K562 (cell line): ENCODE results near the gene HDAC1. TPM values are rescaled to one million over a fixed set of nuclear protein-coding genes. Genes with fewer than 3 reads are reported as not detected.
A peak's percentile ranks its signal among the peaks of the same experiment; 100 is the strongest.

ENCODE experiments used
- ATF6 ChIP-seq: sonication (generic); formaldehyde crosslinking; IDR thresholded peaks from 2 replicates; pipeline ENCODE4 v1.4.0; 2020; ENCODE audit warnings: mild to moderate bottlenecking, missing genetic modification reagents
- BRF2 ChIP-seq: IDR thresholded peaks from 3 replicates; pipeline ENCODE4 v1.6.1; 2011; ENCODE audit warnings: borderline replicate concordance, mild to moderate bottlenecking; ENCODE audit not compliant: insufficient read length, insufficient read depth
- COPS2 ChIP-seq: fragments of 450-650 bp; conservative IDR thresholded peaks from 2 replicates; pipeline ENCODE4 v1.6.1; 2016; ENCODE audit warnings: mild to moderate bottlenecking, moderate library complexity
- E2F3 ChIP-seq: fragments of 250-450 bp; sonication (Bioruptor Pico); IDR thresholded peaks from 2 replicates; pipeline ENCODE4 v1.4.0; 2020; ENCODE audit warnings: mild to moderate bottlenecking
- ETV5 ChIP-seq: sonication (generic); formaldehyde crosslinking; IDR thresholded peaks from 2 replicates; pipeline ENCODE4 v1.4.0; 2020; ENCODE audit warnings: low read depth, mild to moderate bottlenecking, missing genetic modification reagents
- FOXJ3 ChIP-seq: sonication (generic); formaldehyde crosslinking; IDR thresholded peaks from 2 replicates; pipeline ENCODE4 v1.4.0; 2020; ENCODE audit warnings: mild to moderate bottlenecking, missing genetic modification reagents
- FOXM1 ChIP-seq, 2 experiments: fragments of 450-650 bp in 1 of 2; sonication (generic) in 1 of 2; formaldehyde crosslinking in 1 of 2; IDR thresholded peaks; 2 replicates each; pipeline versions ENCODE4 v1.6.1 to v1.9.0; 2017 to 2022; ENCODE audit warnings: low read depth in 2 of 2, mild to moderate bottlenecking in 2 of 2, missing genetic modification reagents in 1 of 2, moderate library complexity in 1 of 2
- GATA2 ChIP-seq: sonication (generic); formaldehyde crosslinking; IDR thresholded peaks from 2 replicates; pipeline ENCODE4 v1.4.0; 2020; ENCODE audit warnings: mild to moderate bottlenecking, missing genetic modification reagents
- HMGN3 ChIP-seq: IDR thresholded peaks from 2 replicates; pipeline ENCODE4 v1.6.1; 2011; ENCODE audit warnings: borderline replicate concordance, low read depth, mild to moderate bottlenecking, mixed read lengths, low read length; ENCODE audit not compliant: insufficient read length; ENCODE audit errors: extremely low read depth
- HNRNPK ChIP-seq: fragments of 200-400 bp; formaldehyde crosslinking; IDR thresholded peaks from one replicate; pipeline ENCODE4 v1.6.1; 2018; ENCODE audit warnings: mild to moderate bottlenecking, low read depth, low read length; ENCODE audit not compliant: poor library complexity, severe bottlenecking
- HNRNPLL ChIP-seq: fragments of 200-400 bp; formaldehyde crosslinking; IDR thresholded peaks from 2 replicates; pipeline ENCODE4 v1.6.1; 2017; ENCODE audit warnings: low read length, low read depth, mild to moderate bottlenecking; ENCODE audit not compliant: poor library complexity, severe bottlenecking
- KDM2B ChIP-seq: fragments of 250-450 bp; sonication (Bioruptor Pico); IDR thresholded peaks from 2 replicates; pipeline ENCODE4 v1.8.0; 2021; ENCODE audit warnings: mild to moderate bottlenecking, moderate library complexity
- MITF ChIP-seq: IDR thresholded peaks from 2 replicates; pipeline ENCODE4 v1.6.1; 2014; ENCODE audit warnings: antibody characterized with exemption
- POLR2A ChIP-seq: fragments of 450-650 bp; conservative IDR thresholded peaks from 2 replicates; pipeline ENCODE4 v1.6.1; 2016
- RB1 ChIP-seq: fragments of 450-650 bp; IDR thresholded peaks from 2 replicates; pipeline ENCODE4 v1.6.1; 2017; ENCODE audit warnings: low read depth, mild to moderate bottlenecking
- SIN3A ChIP-seq, 2 experiments: fragments of 150-350 bp in 1 of 2; IDR thresholded peaks; 2 replicates each; pipeline ENCODE4 v1.6.1; 2011 to 2016; ENCODE audit warnings: borderline replicate concordance in 2 of 2, low read depth in 2 of 2, low read length in 2 of 2, mild to moderate bottlenecking in 2 of 2, moderate library complexity in 2 of 2; ENCODE audit not compliant: control insufficient read depth in 1 of 2
- SIN3B ChIP-seq: fragments of 450-650 bp; IDR thresholded peaks from 2 replicates; pipeline ENCODE4 v1.6.1; 2017; ENCODE audit warnings: low read depth, mild to moderate bottlenecking, moderate library complexity
- TARDBP ChIP-seq: fragments of 450-650 bp; IDR thresholded peaks from 2 replicates; pipeline ENCODE4 v1.6.1; 2016
- THRAP3 ChIP-seq: fragments of 450-650 bp; IDR thresholded peaks from 2 replicates; pipeline ENCODE4 v1.6.1; 2016; ENCODE audit warnings: mild to moderate bottlenecking, inconsistent platforms, borderline replicate concordance
- YY1 ChIP-seq, 3 experiments: IDR thresholded peaks; 2 replicates each; pipeline ENCODE4 v1.6.1; 2011; ENCODE audit warnings: low read length in 2 of 3, mild to moderate bottlenecking in 2 of 3, moderate library complexity in 2 of 3, borderline replicate concordance in 1 of 3, control low read depth in 1 of 3, low read depth in 1 of 3; ENCODE audit not compliant: insufficient read depth in 3 of 3, insufficient replicate concordance in 2 of 3, control insufficient read depth in 1 of 3, insufficient read length in 1 of 3; ENCODE audit errors: extremely low read depth in 1 of 3
- ZKSCAN8 ChIP-seq: fragments of 200-800 bp; sonication (Bioruptor generic); IDR thresholded peaks from 2 replicates; pipeline ENCODE4 v1.6.1; 2016; ENCODE audit warnings: missing genetic modification characterization, missing compliant biosample characterization
- ZNF253 ChIP-seq: fragments of 250-450 bp; sonication (Bioruptor Pico); conservative IDR thresholded peaks from 2 replicates; pipeline ENCODE4 v1.6.1; 2021; ENCODE audit warnings: mild to moderate bottlenecking
- ZNF583 ChIP-seq: fragments of 250-450 bp; sonication (Bioruptor Pico); IDR thresholded peaks from 2 replicates; pipeline ENCODE4 v1.4.0; 2020
- polyA plus RNA-seq, 8 experiments: library from polyadenylated mRNA; depleted of rRNA in 4 of 8; stranded (reverse) in 5 of 8; unstranded in 3 of 8; fragments of >200 nt; fragmentation: Nextera tagmentation in 2 of 8; fragmentation: Illumina TruSeq in 1 of 8; extraction: Ambion mirVana in 2 of 8; extraction: Trizol in 1 of 8; gene quantifications; 2 replicates each; pipeline versions ENCODE4 v1.2.1 to v1.2.3, GENCODE V29; 2011 to 2014; ENCODE audit warnings: inconsistent platforms in 1 of 8, missing spikeins in 1 of 8
- total RNA-seq, 7 experiments: library from RNA; depleted of rRNA in 6 of 7; stranded (reverse); fragments of >200 nt in 6 of 7; fragmentation: Illumina TruSeq in 2 of 7; extraction: Trizol in 2 of 7; gene quantifications; 2 replicates each; pipeline versions ENCODE4 v1.2.1 to v1.2.3, GENCODE V29; 2011 to 2021; ENCODE audit warnings: low replicate concordance in 1 of 7

Gene HDAC1
- total and polyA plus RNA-seq, 9 of the 15 experiments (the other 6 are each of a cell fraction or from before 2014, with no cell fraction given), result 169 to 384 (median 193) TPM

GRCh38 chr1:32351399-32352238 lies 59.7 kb downstream of the HDAC1 start (continued):
- TF ChIP-seq SIN3A (IDR thresholded peaks at IDR 0.05; ENCODE audit: borderline replicate concordance in 2 of 2, control insufficient read depth in 1 of 2, low read depth in 2 of 2, low read length in 2 of 2), result peak; percentile 86 to 90; a peak in 2 of 4 replicates
- peak; percentile 93 for TF ChIP-seq RB1
- TF ChIP-seq HNRNPLL, result no peak
- peak; percentile 74 for TF ChIP-seq HMGN3
- TF ChIP-seq POLR2A, result peak; percentile 76
- no peak for TF ChIP-seq THRAP3
- TF ChIP-seq HNRNPK, result peak; percentile 88
- TF ChIP-seq YY1 (IDR thresholded peaks at IDR 0.05; ENCODE audit: borderline replicate concordance in 1 of 3, control insufficient read depth in 1 of 3, extremely low read depth in 1 of 3, insufficient read depth in 3 of 3, insufficient read length in 1 of 3, insufficient replicate concordance in 2 of 3, low read depth in 1 of 3, low read length in 2 of 3), result peak in 1 of 3 experiments; percentile 32
- TF ChIP-seq SIN3B, result peak; percentile 80
- peak; percentile 31; the same call in 1 of the 2 replicates for TF ChIP-seq ATF6 (CRISPR knock-in tag)
- no peak; the same call in 1 of the 2 replicates for TF ChIP-seq KDM2B
- TF ChIP-seq ZNF583, result no peak
- no peak for TF ChIP-seq ZKSCAN8 (CRISPR knock-in tag)
- no peak for TF ChIP-seq COPS2
- TF ChIP-seq ETV5 (CRISPR knock-in tag), result 0 out of 2 replicates have a peak, but pooled peaks have one; percentile 13
- TF ChIP-seq ZNF253 (CRISPR knock-in tag), result no peak
- TF ChIP-seq FOXM1 (IDR thresholded peaks at IDR 0.05; ENCODE audit: low read depth), result no peak
- peak; percentile 24; the same call in 1 of the 2 replicates for TF ChIP-seq FOXM1 (CRISPR knock-in tag; IDR thresholded peaks at IDR 0.05; ENCODE audit: low read depth)
- TF ChIP-seq FOXJ3, result no peak
- TF ChIP-seq E2F3 (CRISPR knock-in tag), result no peak
- peak; percentile 91 for TF ChIP-seq MITF
- TF ChIP-seq TARDBP, result peak; percentile 77; the same call in 1 of the 2 replicates
- no peak for TF ChIP-seq GATA2 (CRISPR knock-in tag)
- no peak for TF ChIP-seq BRF2
